ENCODE measurements around the gene RTN4R. TPM values are rescaled to one million over a fixed set of nuclear protein-coding genes. Genes with fewer than 3 reads are reported as not detected.

The RTN4R gene
- polyA plus RNA-seq, 4 donors: 3.8 to 10.4 (median 7.1) TPM

DNA sequence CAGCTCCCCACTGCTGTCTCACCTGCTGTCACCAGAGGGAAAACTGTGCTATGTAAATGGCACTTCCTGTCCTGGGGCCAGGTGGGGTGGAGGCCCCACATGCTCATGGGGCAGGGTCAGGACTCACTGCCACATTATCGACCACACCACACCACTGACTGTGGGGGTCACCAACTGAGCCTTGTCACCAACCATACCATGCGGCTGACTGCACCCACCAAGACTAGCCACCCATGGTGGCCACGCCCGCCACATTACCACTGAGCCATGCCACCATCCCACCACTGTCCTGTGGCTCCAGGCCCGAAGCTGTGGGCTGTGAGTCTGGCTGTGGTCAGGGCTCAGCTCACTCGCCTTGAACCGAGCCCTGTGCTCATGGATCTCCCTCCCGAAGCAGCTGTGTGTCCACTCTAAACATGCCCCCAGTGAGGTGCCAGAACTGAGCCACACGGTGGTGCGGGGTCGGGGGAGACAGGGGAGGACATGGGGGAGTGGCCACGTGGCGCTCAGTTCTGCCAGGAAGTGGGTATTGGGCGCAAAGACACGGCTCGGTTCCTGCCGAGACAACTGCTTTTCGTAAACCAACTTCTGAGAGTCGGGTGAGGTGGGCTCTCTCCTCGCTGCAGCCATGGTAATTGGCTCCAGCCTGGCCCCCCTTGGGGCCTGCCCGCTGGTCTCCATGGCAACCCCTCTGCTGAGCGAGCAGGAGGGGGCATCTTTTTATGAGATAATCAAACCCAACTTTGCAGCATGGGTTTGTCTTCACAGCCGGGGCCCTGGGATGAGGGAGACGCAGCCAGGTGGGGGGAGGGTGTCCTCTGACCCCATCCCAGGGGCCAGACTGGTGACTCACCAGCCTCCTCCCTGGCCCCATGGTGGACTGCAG is 23.2 kb downstream of the RTN4R start:
- no peak for DNase-seq (ENCODE audit: low read depth in 4 of 4, low spot score in 2 of 4)

DNA sequence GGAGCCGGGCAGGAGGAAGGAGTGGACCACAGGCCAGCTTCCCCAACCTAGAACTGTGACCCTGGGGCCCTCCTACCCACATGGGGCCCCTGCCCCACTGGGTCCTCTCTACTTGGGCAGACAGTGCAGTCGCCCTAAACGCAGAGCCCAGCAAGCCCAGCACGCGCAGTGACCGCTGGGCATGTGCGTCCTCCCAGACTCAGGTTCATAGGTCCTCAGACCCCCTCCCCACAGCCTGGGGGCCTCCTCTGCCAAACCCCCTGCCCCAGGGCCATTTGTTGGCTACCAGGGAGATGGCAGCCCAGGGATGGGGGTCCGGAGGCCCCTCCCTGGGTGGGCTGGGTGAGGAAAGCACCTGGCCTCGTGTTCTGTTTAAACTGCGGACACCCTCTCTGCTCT is 23.9 kb downstream of the RTN4R start:
- DNase-seq (ENCODE audit: low read depth in 4 of 4, low spot score in 2 of 4): no peak

DNA sequence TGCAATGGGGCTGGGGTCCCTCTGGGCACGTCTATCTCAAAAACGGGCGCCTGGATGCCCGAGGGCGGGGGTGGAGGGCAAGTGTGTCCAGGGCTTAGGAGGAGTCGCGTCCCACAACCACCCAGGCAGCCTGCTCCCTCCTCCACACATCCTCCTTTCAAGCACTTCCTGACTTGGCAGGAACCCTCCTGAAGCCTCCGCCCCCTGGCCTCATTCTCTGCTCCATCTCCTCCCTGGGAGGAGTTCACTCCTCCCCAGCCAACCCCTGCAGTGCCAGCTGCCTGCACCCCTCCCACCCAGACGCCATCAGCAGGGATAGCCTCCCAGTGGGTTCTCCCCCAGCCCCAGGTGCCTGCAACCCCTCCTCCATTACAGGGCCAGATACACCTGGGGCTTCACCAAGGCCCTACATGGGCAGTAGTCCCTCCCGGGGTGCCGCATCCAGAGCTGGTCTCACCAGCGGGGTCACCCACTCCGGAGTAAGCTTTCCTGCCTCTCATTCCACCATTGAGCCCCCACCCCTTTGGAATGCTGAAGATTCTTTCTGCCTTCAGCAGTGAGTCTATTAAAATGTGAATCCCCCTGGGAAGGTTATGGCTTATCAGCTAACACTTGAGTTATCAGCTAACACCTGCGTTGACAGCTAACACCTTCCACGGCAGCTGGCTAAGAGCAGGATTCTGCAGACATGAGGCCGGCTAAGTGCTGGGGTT is 24.4 kb downstream of the RTN4R start:
- DNase-seq (ENCODE audit: low read depth in 4 of 4, low spot score in 2 of 4): peak in 1 of 4 donors; percentile 69

DNA sequence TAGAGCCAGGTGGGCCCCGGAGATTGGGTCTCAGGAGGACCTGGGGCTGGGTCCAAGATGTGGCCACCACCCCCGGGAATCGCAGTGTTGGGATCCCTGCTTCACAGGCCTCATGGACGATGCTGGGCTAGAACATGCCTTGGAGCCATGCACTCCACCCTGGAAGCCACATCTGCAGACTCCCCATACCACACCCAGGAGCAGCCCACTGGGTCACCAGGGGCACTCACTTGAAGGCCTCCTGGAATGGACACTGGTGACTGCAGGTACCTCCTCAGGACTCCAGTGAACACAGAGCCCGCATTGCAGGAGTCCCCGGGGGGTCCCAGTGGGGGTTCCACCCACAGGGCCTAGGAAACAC is 25.0 kb downstream of the RTN4R start:
- no peak for DNase-seq (ENCODE audit: low read depth in 4 of 4, low spot score in 2 of 4)

DNA sequence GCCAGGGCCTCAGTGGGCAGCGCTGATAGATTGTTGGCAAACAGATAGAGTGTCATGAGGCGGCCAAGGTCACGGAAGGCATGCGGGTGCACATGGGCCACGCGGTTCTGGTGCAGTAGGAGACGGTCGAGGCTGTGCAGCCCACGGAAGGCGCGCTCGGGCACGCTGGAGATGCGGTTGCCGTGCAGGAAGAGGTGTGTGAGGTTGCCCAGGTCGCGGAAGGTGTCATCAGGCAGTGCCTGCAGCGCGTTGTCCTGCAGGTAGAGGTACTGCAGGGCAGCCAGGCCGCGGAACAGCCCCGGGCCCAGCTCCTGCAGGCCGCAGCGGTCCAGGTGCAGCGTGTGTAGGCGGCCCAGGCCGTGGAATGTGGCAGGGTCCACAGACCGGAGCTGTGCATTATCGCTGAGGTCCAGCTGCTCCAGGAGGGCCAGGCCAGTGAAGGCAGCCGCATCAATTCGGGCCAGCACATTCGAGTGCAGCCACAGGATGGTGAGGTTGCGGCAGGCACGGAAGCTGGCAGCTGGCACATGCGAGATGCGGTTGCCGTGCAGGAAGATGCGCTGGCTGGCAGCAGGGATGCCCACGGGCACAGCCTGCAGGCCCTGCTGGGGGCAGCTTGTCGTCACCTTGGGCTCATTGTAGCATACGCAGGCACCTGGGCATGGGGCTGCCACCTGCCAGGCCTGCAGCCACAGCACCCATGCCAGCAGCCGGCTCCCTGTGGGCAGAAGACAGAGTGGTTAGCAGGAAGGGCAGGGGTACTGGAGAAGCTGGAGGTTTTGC is 25.5 kb downstream of the RTN4R start:
- DNase-seq (ENCODE audit: low read depth in 4 of 4, low spot score in 2 of 4): no peak

DNA sequence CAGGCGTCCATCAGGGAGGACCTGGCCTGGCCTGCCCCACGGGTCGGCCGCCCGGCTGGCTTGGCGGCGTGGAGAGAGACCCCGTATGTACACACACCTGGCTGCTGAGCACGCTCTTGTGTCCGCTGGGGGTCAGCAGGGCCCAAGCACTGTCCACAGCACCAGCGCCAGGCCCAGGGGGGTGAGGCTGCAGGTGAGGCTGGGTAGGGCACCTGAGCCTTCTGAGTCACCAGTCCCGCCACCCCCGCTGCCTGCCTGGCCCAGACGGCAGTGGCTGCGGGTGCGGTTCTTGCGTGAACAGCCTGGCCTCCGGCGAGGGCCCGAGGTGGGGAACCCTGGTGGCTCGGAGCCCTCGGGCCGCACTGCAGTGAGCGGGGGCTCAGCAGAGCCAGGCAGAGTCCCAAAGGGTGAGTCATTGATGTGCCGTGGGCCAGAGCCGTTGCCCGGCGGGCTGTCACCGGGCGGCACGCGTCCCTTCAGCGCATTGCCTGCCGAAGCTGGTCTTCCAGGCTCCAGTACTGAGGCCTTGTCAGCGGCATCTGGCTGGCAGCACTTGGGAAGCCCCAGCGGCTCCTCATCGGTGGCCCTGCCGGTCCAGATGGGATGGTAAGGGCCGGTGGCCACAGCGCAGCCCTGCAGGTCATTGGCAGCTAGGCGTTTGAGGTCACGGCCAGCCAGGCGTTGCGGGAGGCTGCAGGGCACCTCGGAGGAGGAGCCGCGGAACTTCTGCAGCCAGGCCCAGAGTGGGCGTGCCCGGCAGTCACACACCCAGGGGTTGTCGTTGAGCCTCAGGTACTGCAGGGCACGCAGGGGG is 26.3 kb downstream of the RTN4R start:
- DNase-seq (ENCODE audit: low read depth in 4 of 4, low spot score in 2 of 4): no peak

DNA sequence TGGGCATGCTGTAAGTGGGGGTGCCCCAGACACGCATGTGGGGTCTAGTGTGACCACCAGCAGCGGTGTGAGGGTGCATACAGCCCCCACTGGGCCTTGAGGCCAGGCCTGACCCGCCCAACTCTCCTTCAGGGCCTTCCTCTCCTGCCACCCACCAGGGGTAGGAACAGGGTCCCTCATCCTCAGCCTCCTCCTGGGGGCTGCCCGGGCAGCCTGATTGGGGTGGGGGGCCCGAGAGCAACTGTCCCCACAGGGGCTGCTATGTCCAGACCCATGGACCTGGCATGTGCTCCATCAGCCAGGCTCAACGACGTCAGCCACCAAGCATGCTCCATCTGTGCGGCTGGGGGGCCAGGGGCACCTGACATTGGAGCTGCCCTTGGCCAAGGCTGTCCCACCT is 27.2 kb downstream of the RTN4R start:
- no peak for DNase-seq (ENCODE audit: low read depth in 4 of 4, low spot score in 2 of 4)

DNA sequence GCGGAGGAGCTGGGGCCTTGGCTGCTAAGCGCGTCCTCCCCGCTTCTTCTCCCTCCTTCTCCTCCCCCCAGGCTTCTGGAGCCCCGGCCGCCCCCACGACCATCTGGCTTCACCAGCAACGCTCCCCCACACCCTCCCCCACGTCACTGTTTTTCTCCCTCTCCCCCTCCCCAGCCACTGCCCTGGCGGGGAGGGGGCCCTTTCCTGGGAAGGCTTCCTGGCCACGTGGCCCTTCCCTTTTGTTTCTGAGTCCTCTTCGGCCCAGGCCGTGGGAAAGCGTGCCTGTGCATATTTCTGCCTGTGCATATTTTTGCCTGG is 27.7 kb downstream of the RTN4R start:
- DNase-seq (ENCODE audit: low read depth in 4 of 4, low spot score in 2 of 4): peak in 2 of 4 donors; percentile 75 to 87

DNA sequence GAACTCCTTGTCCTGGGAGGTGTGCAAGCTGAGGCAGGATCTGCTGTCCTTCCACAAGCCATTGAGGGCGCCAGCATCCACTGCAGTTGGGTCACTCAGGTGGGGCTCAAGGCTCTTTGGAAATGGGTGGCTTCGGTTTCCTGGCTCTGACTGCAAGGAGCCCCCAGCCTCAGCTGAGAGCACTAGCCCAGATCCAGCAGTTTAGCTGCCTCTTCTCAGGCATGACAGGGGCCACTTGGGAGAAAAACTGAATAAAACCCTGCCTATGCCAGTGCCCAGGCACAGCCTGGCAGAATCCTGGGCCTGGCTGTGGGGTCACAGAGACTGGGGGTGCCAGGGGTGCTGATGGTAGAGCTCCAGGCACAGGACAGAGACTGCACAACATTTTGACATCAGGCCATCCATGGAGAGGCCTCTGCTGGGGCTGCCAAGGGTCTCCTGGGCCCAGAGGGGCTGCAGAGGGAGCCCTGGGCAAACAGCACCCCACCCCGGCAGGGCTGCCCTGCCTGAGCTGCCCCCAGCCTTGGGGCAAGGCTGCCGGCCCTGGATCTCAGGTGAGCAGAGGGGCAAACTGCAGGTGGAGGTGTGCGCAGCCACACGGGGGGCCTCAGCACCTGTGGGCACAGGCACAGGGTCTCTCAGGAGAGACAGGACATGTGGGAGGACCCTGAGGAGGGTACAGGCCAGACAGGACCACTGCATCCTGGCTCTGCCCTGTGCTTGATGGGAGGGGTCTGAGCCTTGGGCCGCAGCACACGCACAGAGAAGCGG is 28.3 kb downstream of the RTN4R start:
- DNase-seq (ENCODE audit: low read depth in 4 of 4, low spot score in 2 of 4): no peak

DNA sequence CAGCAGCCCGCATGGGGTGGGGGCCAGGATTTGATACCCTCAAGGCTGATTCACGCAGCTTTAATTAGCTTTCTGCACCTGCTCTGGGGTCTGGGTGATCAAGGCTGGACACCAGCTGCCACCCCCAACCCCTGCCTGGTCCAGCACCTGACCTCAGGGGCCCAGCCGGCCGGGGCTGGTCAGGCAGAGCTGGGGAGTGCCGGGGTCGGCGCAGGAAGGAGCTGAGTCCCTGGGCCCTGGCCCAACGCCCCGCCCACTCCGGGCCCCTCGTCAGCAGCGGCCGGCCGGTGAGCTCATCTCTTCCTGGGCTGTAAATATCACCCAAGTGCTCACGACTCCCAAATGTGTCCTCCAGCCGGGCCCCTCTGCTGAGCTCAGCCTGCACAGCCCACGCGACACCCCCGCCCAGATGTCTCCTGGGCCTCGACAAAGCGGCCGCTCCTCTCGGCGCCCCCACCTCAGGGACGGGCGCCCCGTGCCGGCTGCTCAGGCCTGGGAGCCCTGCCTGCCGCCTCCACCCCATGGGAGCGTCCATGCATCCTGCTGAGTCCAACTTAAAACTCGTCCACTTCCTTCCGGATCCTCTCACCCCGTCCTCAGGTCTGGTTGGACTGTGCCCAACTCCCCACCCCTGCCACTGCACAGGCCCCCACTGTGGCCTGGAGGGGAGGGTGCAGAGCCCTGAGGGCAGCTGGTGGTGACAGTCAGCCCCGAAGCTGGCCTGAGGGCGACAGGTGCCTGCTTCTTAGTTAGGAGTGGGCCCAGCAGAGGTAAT is 29.0 kb downstream of the RTN4R start:
- DNase-seq (ENCODE audit: low read depth in 4 of 4, low spot score in 2 of 4): no peak

DNA sequence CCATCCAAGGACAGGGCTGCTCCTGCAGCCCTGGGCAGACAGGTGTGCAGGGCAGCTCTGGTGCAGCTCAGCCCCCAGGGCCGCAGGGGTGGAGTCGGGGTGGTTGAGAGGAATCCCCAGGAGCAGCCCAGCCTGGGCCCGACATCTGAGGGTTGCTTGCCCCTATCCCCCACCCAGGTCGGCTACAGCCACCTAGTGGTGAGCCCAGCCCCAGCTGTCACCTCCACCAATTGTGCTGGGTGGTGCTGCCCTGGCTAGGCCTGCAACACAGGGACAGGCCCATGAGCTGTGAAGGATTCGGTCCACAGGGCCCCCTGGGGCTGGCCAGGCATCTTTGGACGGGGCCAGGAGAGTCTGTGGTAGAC is 29.6 kb downstream of the RTN4R start:
- DNase-seq (ENCODE audit: low read depth in 4 of 4, low spot score in 2 of 4): no peak

DNA sequence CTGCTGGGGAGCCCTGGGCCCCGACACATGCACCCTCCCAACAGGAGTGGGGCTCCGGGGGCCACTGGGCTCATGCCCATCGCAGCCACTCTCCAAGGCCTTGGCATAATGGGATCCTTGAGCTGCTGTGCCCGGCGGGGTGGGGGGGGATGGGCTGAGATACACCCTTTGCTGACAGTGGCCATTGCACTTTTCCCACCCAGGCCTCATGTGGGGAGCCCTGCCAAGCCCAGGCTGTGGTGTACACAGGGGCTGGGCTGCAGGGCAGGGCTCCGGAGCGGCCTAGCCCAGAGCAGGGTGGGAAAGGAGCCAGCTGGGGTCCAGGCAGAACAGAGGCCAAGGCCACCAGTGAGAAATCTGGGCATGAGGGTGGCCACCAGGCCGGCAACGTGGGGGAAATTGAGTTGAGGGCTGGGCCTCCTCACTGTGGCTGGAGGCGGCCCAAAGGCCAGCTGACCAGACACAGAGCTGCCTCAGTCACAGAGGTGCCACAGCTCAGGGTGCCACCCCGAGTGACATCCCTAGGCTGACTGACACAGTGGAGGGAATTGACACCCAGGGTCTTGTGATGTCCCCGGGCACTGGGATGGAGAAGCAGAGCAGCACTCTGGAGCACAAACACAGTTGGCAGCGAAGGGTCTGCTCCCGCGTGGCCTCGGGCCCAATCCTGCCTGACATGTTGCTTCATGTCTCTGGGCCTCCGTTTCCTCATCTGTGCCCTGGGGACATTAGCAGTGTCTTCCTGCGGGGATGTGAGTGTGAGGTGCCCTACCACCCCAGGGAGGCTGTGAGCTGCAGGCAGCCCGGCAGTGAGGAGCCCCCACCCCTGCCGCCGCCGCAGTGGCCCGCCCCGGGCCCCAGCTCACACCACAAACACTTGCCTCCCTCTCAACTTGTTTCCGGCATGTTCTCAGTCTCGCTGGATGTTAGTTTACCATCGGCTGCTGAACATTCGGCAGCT is 30.4 kb downstream of the RTN4R start:
- no peak for DNase-seq (ENCODE audit: low read depth in 4 of 4, low spot score in 2 of 4)

DNA sequence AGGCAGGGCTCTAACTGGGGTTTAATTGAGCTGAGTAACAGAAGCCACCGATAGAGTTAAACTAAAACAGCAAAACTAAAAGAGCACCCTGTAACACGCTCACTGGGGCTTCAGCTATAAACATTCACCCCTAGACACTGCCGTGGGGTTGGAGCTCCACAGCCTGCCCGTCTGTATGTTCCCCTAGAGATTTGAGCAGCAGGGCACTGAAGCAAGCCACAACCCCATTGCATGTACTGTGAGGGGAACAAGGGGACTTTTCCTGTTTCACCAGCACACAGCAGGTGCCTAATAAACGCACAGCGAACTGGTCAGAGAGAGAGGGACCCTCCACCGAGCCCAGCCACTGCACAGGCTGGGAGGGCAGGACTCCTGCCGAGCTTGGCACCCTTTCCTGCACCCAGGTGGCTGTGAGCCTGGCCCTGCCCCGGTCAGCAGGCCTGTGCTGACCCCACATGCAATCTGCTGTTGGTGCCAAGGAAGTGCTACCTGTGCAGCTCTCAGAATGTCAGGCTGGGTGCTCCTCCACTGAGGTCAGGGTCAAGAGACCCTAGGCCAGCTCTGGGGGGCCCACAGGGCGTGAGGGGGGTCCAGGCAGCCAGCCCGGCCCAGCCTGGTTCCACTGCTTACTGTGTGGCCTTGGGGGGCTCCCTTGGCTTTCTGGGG is 31.9 kb downstream of the RTN4R start:
- no peak for DNase-seq (ENCODE audit: low read depth in 4 of 4, low spot score in 2 of 4)

DNA sequence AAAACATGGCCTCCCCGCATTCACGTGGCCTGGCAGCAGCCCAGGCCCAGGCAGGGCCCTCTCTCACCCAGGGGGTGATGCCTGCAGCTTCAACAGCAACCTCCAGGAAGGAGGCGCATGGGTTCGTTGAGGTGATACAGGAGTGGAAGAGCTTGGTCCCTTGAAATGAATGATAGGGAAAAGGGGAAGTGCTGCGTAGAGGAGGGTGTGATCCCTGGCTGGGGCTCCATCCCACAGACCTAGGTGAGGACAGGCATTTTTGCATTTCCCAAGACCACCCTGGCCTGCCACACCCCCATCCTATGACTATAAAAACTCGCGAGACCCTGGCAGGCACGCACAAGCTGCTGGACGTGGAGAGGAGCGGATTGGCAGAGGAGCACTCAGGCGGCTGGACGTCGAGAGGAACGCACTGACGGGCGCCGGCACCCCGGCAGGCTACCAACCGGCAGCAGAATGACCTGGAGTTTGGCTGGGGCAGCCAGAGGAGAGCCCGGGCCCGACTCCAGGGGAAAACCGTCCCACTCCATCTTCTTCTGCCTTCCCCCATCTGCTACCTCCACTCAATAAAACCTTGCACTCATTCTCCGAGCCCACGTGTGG is 32.6 kb downstream of the RTN4R start:
- DNase-seq (ENCODE audit: low read depth in 4 of 4, low spot score in 2 of 4): no peak

DNA sequence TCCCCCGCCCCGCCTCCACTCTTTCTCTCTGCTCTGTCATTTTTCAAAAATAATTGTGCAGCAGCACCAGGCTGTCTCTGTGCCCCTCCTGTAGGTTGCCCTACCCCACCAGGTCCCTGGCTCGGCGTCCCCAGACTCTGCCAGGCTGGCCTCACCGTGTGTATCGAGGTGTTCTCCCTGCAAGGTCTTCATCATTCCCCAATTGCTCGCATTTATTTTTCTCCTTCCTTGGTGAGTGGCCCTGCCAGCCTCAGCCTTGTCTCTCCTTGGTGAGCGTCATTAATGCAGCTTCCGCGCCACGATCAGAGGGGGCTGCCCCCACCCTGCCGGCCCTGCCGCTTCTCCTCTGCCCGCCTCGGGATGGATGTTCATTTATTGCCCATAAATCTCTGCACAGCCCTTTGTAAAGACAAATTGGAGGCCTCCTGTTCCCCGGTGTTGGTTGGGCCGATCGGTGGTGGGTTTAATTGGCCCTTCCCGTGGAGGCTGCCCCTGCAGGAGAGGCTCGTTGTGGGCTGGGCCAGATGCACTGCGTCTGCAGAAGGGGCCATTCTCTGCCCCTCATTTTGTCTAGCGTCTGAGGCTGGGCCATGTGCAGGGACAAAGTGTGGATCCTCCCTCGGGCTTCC is 33.2 kb downstream of the RTN4R start:
- DNase-seq (ENCODE audit: low read depth in 4 of 4, low spot score in 2 of 4): no peak

DNA sequence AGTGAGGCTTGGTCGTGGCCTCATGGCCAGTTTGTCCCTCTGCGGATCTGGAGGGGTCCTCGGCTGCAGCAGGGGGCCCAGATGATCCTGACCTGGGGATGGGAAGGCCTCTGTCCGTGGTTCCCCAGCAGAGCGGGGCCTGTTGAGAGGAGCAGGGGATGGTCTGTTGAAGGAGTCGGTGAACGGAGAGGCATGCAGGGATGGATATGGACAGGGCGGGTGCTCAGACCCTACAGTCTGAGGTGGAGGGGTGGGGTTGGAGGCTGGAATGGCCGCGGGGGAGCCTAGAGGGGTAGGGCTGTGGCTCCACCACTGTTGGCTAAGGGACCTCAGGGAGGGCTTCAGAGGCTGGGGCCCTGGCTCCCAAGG is 33.8 kb downstream of the RTN4R start:
- DNase-seq (ENCODE audit: low read depth in 4 of 4, low spot score in 2 of 4): no peak
